Measurements from ENCODE around the gene STAP1. TPM values are rescaled to one million over a fixed set of nuclear protein-coding genes. Genes with fewer than 3 reads are reported as not detected.

The STAP1 gene
- polyA plus RNA-seq, 1 of the 3 experiments (the other 2 are of a cell fraction), result not detected

- CTCF ChIA-PET, result no interaction called here
- no peaks in the 10 kb centered on the region for H3K27me3 ChIP-seq (ENCODE audit: insufficient read depth)
- TF ChIP-seq ELF1 (IDR thresholded peaks at IDR 0.05), result no peak
- no peak for TF ChIP-seq RFX5 (IDR thresholded peaks at IDR 0.05; ENCODE audit: low read length)
- TF ChIP-seq MEF2A (IDR thresholded peaks at IDR 0.05; ENCODE audit: borderline replicate concordance, low read depth), result no peak
- TF ChIP-seq, protein P1, sequence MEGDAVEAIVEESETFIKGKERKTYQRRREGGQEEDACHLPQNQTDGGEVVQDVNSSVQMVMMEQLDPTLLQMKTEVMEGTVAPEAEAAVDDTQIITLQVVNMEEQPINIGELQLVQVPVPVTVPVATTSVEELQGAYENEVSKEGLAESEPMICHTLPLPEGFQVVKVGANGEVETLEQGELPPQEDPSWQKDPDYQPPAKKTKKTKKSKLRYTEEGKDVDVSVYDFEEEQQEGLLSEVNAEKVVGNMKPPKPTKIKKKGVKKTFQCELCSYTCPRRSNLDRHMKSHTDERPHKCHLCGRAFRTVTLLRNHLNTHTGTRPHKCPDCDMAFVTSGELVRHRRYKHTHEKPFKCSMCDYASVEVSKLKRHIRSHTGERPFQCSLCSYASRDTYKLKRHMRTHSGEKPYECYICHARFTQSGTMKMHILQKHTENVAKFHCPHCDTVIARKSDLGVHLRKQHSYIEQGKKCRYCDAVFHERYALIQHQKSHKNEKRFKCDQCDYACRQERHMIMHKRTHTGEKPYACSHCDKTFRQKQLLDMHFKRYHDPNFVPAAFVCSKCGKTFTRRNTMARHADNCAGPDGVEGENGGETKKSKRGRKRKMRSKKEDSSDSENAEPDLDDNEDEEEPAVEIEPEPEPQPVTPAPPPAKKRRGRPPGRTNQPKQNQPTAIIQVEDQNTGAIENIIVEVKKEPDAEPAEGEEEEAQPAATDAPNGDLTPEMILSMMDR (IDR thresholded peaks at IDR 0.05), result no peak
- no peak for TF ChIP-seq NFIC (IDR thresholded peaks at IDR 0.05; ENCODE audit: borderline replicate concordance)
- TF ChIP-seq JUND (IDR thresholded peaks at IDR 0.05), result no peak
- TF ChIP-seq RXRA (IDR thresholded peaks at IDR 0.05; ENCODE audit: borderline replicate concordance, low read depth), result no peak
- TF ChIP-seq, protein P2, sequence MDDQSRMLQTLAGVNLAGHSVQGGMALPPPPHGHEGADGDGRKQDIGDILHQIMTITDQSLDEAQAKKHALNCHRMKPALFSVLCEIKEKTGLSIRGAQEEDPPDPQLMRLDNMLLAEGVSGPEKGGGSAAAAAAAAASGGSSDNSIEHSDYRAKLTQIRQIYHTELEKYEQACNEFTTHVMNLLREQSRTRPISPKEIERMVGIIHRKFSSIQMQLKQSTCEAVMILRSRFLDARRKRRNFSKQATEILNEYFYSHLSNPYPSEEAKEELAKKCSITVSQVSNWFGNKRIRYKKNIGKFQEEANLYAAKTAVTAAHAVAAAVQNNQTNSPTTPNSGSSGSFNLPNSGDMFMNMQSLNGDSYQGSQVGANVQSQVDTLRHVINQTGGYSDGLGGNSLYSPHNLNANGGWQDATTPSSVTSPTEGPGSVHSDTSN (IDR thresholded peaks at IDR 0.05), result no peak
- TF ChIP-seq, protein P3, sequence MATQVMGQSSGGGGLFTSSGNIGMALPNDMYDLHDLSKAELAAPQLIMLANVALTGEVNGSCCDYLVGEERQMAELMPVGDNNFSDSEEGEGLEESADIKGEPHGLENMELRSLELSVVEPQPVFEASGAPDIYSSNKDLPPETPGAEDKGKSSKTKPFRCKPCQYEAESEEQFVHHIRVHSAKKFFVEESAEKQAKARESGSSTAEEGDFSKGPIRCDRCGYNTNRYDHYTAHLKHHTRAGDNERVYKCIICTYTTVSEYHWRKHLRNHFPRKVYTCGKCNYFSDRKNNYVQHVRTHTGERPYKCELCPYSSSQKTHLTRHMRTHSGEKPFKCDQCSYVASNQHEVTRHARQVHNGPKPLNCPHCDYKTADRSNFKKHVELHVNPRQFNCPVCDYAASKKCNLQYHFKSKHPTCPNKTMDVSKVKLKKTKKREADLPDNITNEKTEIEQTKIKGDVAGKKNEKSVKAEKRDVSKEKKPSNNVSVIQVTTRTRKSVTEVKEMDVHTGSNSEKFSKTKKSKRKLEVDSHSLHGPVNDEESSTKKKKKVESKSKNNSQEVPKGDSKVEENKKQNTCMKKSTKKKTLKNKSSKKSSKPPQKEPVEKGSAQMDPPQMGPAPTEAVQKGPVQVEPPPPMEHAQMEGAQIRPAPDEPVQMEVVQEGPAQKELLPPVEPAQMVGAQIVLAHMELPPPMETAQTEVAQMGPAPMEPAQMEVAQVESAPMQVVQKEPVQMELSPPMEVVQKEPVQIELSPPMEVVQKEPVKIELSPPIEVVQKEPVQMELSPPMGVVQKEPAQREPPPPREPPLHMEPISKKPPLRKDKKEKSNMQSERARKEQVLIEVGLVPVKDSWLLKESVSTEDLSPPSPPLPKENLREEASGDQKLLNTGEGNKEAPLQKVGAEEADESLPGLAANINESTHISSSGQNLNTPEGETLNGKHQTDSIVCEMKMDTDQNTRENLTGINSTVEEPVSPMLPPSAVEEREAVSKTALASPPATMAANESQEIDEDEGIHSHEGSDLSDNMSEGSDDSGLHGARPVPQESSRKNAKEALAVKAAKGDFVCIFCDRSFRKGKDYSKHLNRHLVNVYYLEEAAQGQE (IDR thresholded peaks at IDR 0.05; ENCODE audit: low read depth, low read length), result no peak
- TF ChIP-seq TCF12 (IDR thresholded peaks at IDR 0.05), result no peak
- no peak for TF ChIP-seq GATA2 (CRISPR knock-in tag; IDR thresholded peaks at IDR 0.05)
- no peak for TF ChIP-seq USF2 (IDR thresholded peaks at IDR 0.05; ENCODE audit: borderline replicate concordance, low read depth, low read length)
- no peak for TF ChIP-seq FOXM1 (IDR thresholded peaks at IDR 0.05; ENCODE audit: low read depth)
- TF ChIP-seq IRF3 (IDR thresholded peaks at IDR 0.05; ENCODE audit: low read depth, low read length), result no peak
- no peak for TF ChIP-seq TAF1 (IDR thresholded peaks at IDR 0.05; ENCODE audit: borderline replicate concordance, low read depth, low read length)
- no peaks in the 10 kb centered on the region for H3K9me3 ChIP-seq
- no peak overlapping the region for H2AFZ ChIP-seq (ENCODE audit: low read depth)
- peaks cover 94 to 97% of the 10 kb centered on the region in 2 experiments for H3K36me3 ChIP-seq (replicated peaks in 1 of 2; ENCODE audit: control insufficient read depth in 1 of 2, insufficient read depth in 2 of 2, low read length in 1 of 2)
- H3F3A ChIP-seq (replicated peaks; ENCODE audit: insufficient read depth), result peaks cover 11% of the 10 kb centered on the region
- H3K4me3 ChIP-seq (ENCODE audit: low read depth in 2 of 2, low read length in 1 of 2), result no peak overlapping the region
- H3K9ac ChIP-seq, result no peak overlapping the region
- no peaks in the 10 kb centered on the region for H4K20me1 ChIP-seq (ENCODE audit: insufficient read depth)
- no peak for DNase-seq
- H3K27ac ChIP-seq (ENCODE audit: low read depth in 2 of 2, low read length in 1 of 2), result no peak overlapping the region; a peak in 1 of 4 replicates
- 73% methylated on average over 3 of the region's 3 CpGs for WGBS (ENCODE audit: low lambda C conversion rate)
- H3K4me2 ChIP-seq, result no peak overlapping the region
- no peaks in the 10 kb centered on the region for H3K9me2 ChIP-seq
- H3K4me1 ChIP-seq (ENCODE audit: control insufficient read depth in 1 of 2, insufficient read depth in 2 of 2, low read depth in 1 of 2, low read length in 1 of 2), result no peaks in the 10 kb centered on the region; a peak in 1 of 4 replicates
- POLR2A ChIA-PET, result no interaction called here
- H3K79me2 ChIP-seq (ENCODE audit: insufficient read depth), result no peaks in the 10 kb centered on the region; the same call in 1 of the 2 replicates
These were observed 66.4 kb downstream of the STAP1 start for GRCh38 chr4:67624939-67625338.

Data from SK-N-SH (cell line).